H1 (cell line): ENCODE data around the gene RYR3. TPM values are rescaled to one million over a fixed set of nuclear protein-coding genes. Genes with fewer than 3 reads are reported as not detected.

Experiments used
- CTCF ChIA-PET: fragments of 300-600 bp; sonication (Branson Sonifier 250); formaldehyde crosslinking; loops from one replicate; lab custom pipeline; 2021; ENCODE audit not compliant: partially characterized antibody; lab: Charles Lee
- POLR2A ChIA-PET: fragments of 300-600 bp; sonication (Branson Sonifier 250); formaldehyde crosslinking; loops from one replicate; lab custom pipeline; 2021; ENCODE audit warnings: inconsistent platforms; ENCODE audit not compliant: partially characterized antibody; lab: Charles Lee
- DNase-seq, 2 experiments: peaks; one replicate each; pipeline versions ENCODE4 v3.0.0 to v3.0.0-alpha.2; 2010 to 2022; ENCODE audit warnings: low spot score in 2 of 2, low read depth in 1 of 2, mixed read lengths in 1 of 2
- FAIRE-seq: peaks from 2 replicates; lab custom pipeline; 2011; peaks lifted over from hg19 to GRCh38; lab: Jason Lieb, UNC
- H2AFZ ChIP-seq: 2 replicates; pipeline ENCODE4 v1.8.1; 2012; ENCODE audit warnings: low read length, inconsistent platforms
- H2AK5ac ChIP-seq: 2 replicates; pipeline ENCODE4 v1.6.1; 2013; ENCODE audit warnings: low read depth, low read length
- H2BK120ac ChIP-seq: replicated peaks from 2 replicates; pipeline ENCODE3; 2013; ENCODE audit warnings: low read depth, low read length, inconsistent platforms
- H2BK12ac ChIP-seq: 2 replicates; pipeline ENCODE4 v1.6.1; 2013; ENCODE audit warnings: low read depth, low read length
- H2BK15ac ChIP-seq: 2 replicates; pipeline ENCODE4 v1.6.1; 2013; ENCODE audit warnings: low read length
- H2BK20ac ChIP-seq: 2 replicates; pipeline ENCODE4 v1.6.1; 2013; ENCODE audit warnings: low read length
- H2BK5ac ChIP-seq: 2 replicates; pipeline ENCODE4 v1.6.1; 2013; ENCODE audit warnings: low read depth, low read length
- H3K14ac ChIP-seq: 2 replicates; pipeline ENCODE4 v1.6.1; 2013; ENCODE audit warnings: inconsistent platforms; ENCODE audit not compliant: insufficient read length
- H3K18ac ChIP-seq: 2 replicates; pipeline ENCODE4 v1.6.1; 2013; ENCODE audit warnings: low read length; ENCODE audit errors: extremely low read depth
- H3K23ac ChIP-seq: 2 replicates; pipeline ENCODE4 v1.6.1; 2013; ENCODE audit warnings: inconsistent platforms; ENCODE audit not compliant: insufficient read length
- H3K23me2 ChIP-seq: 2 replicates; pipeline ENCODE4 v1.6.1; 2013; ENCODE audit warnings: low read depth, low read length
- H3K27ac ChIP-seq: 2 replicates; pipeline ENCODE4 v1.6.1; 2011; ENCODE audit warnings: low read depth, low read length, inconsistent platforms
- H3K27me3 ChIP-seq, 4 experiments: replicated peaks in 1 of 4; 1 replicate in 1 of 4; 2 replicates in 3 of 4; pipeline versions ENCODE4 v1.6.1 to v1.8.1; 2011 to 2013; ENCODE audit warnings: low read length in 3 of 4, mild to moderate bottlenecking in 3 of 4, inconsistent platforms in 2 of 4, mixed read lengths in 2 of 4, moderate library complexity in 1 of 4; ENCODE audit not compliant: control insufficient read depth in 3 of 4, insufficient read depth in 3 of 4; ENCODE audit errors: extremely low read depth in 1 of 4
- H3K36me3 ChIP-seq, 4 experiments: 2 replicates each; pipeline versions ENCODE4 v1.6.1 to v1.8.1; 2011 to 2013; ENCODE audit warnings: mild to moderate bottlenecking in 4 of 4, low read length in 3 of 4, moderate library complexity in 2 of 4, control low read depth in 1 of 4, inconsistent platforms in 1 of 4; ENCODE audit not compliant: insufficient read depth in 4 of 4, control insufficient read depth in 2 of 4
- H3K4ac ChIP-seq: replicated peaks from 2 replicates; pipeline ENCODE3; 2013; ENCODE audit warnings: low read length, low read depth, mixed read lengths, inconsistent platforms; ENCODE audit not compliant: insufficient read length
- H3K4me1 ChIP-seq, 4 experiments: replicated peaks in 1 of 4; 1 replicate in 1 of 4; 2 replicates in 3 of 4; pipeline versions ENCODE4 v1.6.1 to v1.8.1; 2011 to 2013; ENCODE audit warnings: low read length in 3 of 4, inconsistent platforms in 2 of 4, mixed read lengths in 1 of 4; ENCODE audit not compliant: insufficient read depth in 4 of 4, control insufficient read depth in 3 of 4
- H3K4me2 ChIP-seq, 2 experiments: 2 replicates each; pipeline versions ENCODE4 v1.6.1 to v1.8.1; 2011 to 2013; ENCODE audit warnings: low read depth in 2 of 2, low read length in 2 of 2, control low read depth in 1 of 2, inconsistent platforms in 1 of 2, mild to moderate bottlenecking in 1 of 2; ENCODE audit not compliant: insufficient read depth in 1 of 2
- H3K4me3 ChIP-seq, 4 experiments: fragments of 200-600, 300-600 bp in 1 of 4; sonication (generic), shearing (Covaris generic), sonication (Bioruptor Twin) in 1 of 4; 2 replicates each; pipeline versions ENCODE4 v1.5.1 to v1.8.1; 2011 to 2016; ENCODE audit warnings: low read length in 4 of 4, low read depth in 3 of 4, control low read depth in 2 of 4, inconsistent platforms in 2 of 4, mild to moderate bottlenecking in 2 of 4, mixed read lengths in 1 of 4, moderate library complexity in 1 of 4; ENCODE audit not compliant: insufficient read depth in 2 of 4; ENCODE audit errors: extremely low read depth in 1 of 4
- H3K56ac ChIP-seq: replicated peaks from 2 replicates; pipeline ENCODE3; 2013; ENCODE audit warnings: low read depth, mild to moderate bottlenecking, mixed read lengths, low read length, inconsistent platforms; ENCODE audit not compliant: insufficient read length
- H3K79me1 ChIP-seq: 2 replicates; pipeline ENCODE4 v1.6.1; 2013; ENCODE audit warnings: low read depth, low read length, control low read depth
- H3K79me2 ChIP-seq, 2 experiments: 2 replicates each; pipeline versions ENCODE4 v1.6.1 to v1.8.1; 2012 to 2013; ENCODE audit warnings: low read length in 2 of 2, mild to moderate bottlenecking in 2 of 2, inconsistent platforms in 1 of 2; ENCODE audit not compliant: insufficient read depth in 2 of 2, control insufficient read depth in 1 of 2
- H3K9ac ChIP-seq, 4 experiments: replicated peaks in 1 of 4; 1 replicate in 1 of 4; 2 replicates in 3 of 4; pipeline versions ENCODE4 v1.6.1 to v1.8.1; 2011 to 2013; ENCODE audit warnings: low read depth in 3 of 4, low read length in 3 of 4, control low read depth in 2 of 4, mild to moderate bottlenecking in 2 of 4, moderate library complexity in 2 of 4, inconsistent platforms in 1 of 4; ENCODE audit errors: extremely low read depth in 1 of 4
- H3K9me3 ChIP-seq, 2 experiments: 2 replicates each; pipeline versions ENCODE4 v1.6.1 to v1.8.1; 2012 to 2013; ENCODE audit warnings: mild to moderate bottlenecking in 2 of 2, moderate library complexity in 2 of 2, control low read depth in 1 of 2, inconsistent platforms in 1 of 2, low read depth in 1 of 2, low read length in 1 of 2, mixed read lengths in 1 of 2; ENCODE audit not compliant: insufficient read depth in 2 of 2
- H4K20me1 ChIP-seq, 2 experiments: replicated peaks in 1 of 2; 2 replicates each; pipeline versions ENCODE3 to v1.8.1; 2011 to 2013; ENCODE audit warnings: inconsistent platforms in 2 of 2, low read length in 2 of 2, mild to moderate bottlenecking in 1 of 2; ENCODE audit not compliant: insufficient read depth in 2 of 2, control insufficient read depth in 1 of 2
- H4K5ac ChIP-seq: 2 replicates; pipeline ENCODE4 v1.6.1; 2013; ENCODE audit warnings: low read length, low read depth, mixed read lengths, inconsistent platforms; ENCODE audit not compliant: insufficient read length
- H4K8ac ChIP-seq: 2 replicates; pipeline ENCODE4 v1.8.0; 2013; ENCODE audit warnings: mild to moderate bottlenecking, moderate library complexity, low read length, inconsistent platforms; ENCODE audit not compliant: insufficient read depth; ENCODE audit errors: extremely low read depth
- H4K91ac ChIP-seq: replicated peaks from 2 replicates; pipeline ENCODE3; 2013; ENCODE audit warnings: low read length, mixed read lengths, inconsistent platforms; ENCODE audit not compliant: insufficient read length
- SAP30 ChIP-seq: fragments of 300-600 bp; sonication (generic); IDR thresholded peaks from 2 replicates; pipeline ENCODE4 v1.7.1; 2012; ENCODE audit warnings: low read length, moderate library complexity, mild to moderate bottlenecking, inconsistent platforms; ENCODE audit not compliant: insufficient read depth, insufficient replicate concordance
- WGBS, 2 experiments: shearing (Covaris generic) in 1 of 2; methylation state at CpG; one replicate each; pipeline versions ENCODE4 v1.1.6 to v1.1.7; 2013 to 2015; ENCODE audit warnings: low lambda C conversion rate in 2 of 2, mixed read lengths in 2 of 2, inconsistent platforms in 1 of 2, low coverage in 1 of 2, missing lambda C conversion rate in 1 of 2; ENCODE audit not compliant: insufficient replicate concordance in 2 of 2, insufficient coverage in 1 of 2, insufficient read length in 1 of 2; ENCODE audit errors: extremely low coverage in 1 of 2, missing lambda C conversion rate in 1 of 2; 5-methylcytosine and 5-hydroxymethylcytosine counted together
- polyA plus RNA-seq, 7 experiments: library from polyadenylated mRNA; depleted of rRNA in 3 of 7; stranded (reverse) in 5 of 7; unstranded in 2 of 7; fragments of >200 nt in 5 of 7; fragments of 200-250 nt in 2 of 7; gene quantifications; 1 replicate in 5 of 7; 2 replicates in 1 of 7; 4 replicates in 1 of 7; pipeline versions ENCODE4 v1.2.1 to v1.2.3, GENCODE V29; 2011 to 2013; ENCODE audit warnings: missing spikeins in 2 of 7, mixed read lengths in 2 of 7
- total RNA-seq: library from RNA; stranded (reverse); fragmentation: NEBNext Ultra II Directional; extraction: Animal tissue kit (Norgen Biotek cat#: 25700); gene quantifications from 2 replicates; pipeline ENCODE4 v1.2.1, GENCODE V29; 2021

The RYR3 gene
- total and polyA plus RNA-seq, 2 of the 8 experiments (the other 6 are each of a cell fraction or from before 2014, with no cell fraction given) = 0.33 to 3.4 TPM

GRCh38 chr15:33894193-33894592 lies 583.4 kb downstream of the RYR3 start:
- no peak overlapping the region for H2BK20ac ChIP-seq
- H4K20me1 ChIP-seq = peaks cover 0 to 2% of the 10 kb centered on the region in 2 experiments
- H2AK5ac ChIP-seq = no peak overlapping the region
- no peak for TF ChIP-seq SAP30
- DNase-seq (no peak), FAIRE-seq (no peak)
- POLR2A ChIA-PET = no interaction called here
- no peaks in the 10 kb centered on the region for H3K9me3 ChIP-seq
- no peak overlapping the region for H2BK12ac ChIP-seq
- H2AFZ ChIP-seq = no peak overlapping the region
- no peak overlapping the region for H3K56ac ChIP-seq
- no peak overlapping the region for H3K27ac ChIP-seq
- WGBS, 2 experiments = 98% methylated on average over 4 of the region's 6 CpGs; no CpG with 5 or more reads in 1 of the 2 experiments
- CTCF ChIA-PET = interaction anchor here (0.7 to 1.1 kb wide), 3 partner anchors 23 to 91 kb away, joined by 3 to 4 read pairs (median 4); no protein-coding TSS in a partner anchor
- no peak overlapping the region for H3K18ac ChIP-seq
- H2BK15ac ChIP-seq = no peak overlapping the region
- H2BK120ac ChIP-seq = no peak overlapping the region
- H3K9ac ChIP-seq = no peak overlapping the region
- H4K8ac ChIP-seq = no peak overlapping the region
- no peak overlapping the region for H3K23ac ChIP-seq
- no peaks in the 10 kb centered on the region for H3K36me3 ChIP-seq
- no peak overlapping the region for H4K91ac ChIP-seq
- H3K27me3 ChIP-seq = no peaks in the 10 kb centered on the region
- no peak overlapping the region for H3K4me3 ChIP-seq
- H3K4me1 ChIP-seq = no peaks in the 10 kb centered on the region
- H2BK5ac ChIP-seq = no peak overlapping the region
- no peak overlapping the region for H3K4ac ChIP-seq
- no peak overlapping the region for H3K14ac ChIP-seq
- H3K79me1 ChIP-seq = no peaks in the 10 kb centered on the region
- no peak overlapping the region for H3K4me2 ChIP-seq
- no peaks in the 10 kb centered on the region for H3K23me2 ChIP-seq
- no peak overlapping the region for H4K5ac ChIP-seq
- H3K79me2 ChIP-seq = no peaks in the 10 kb centered on the region
